Neural progenitor cell (in vitro differentiated cells): Measurements from ENCODE around the gene MAGEB10.

Experiments
- CTCF ChIP-seq: fragments of 200-600 bp; sonication (generic); IDR thresholded peaks from 2 replicates; pipeline ENCODE4 v1.5.1; 2017; ENCODE audit warnings: antibody characterized with exemption, mild to moderate bottlenecking
- EZH2 ChIP-seq: fragments of 200-600 bp; sonication (generic); IDR thresholded peaks from 2 replicates; pipeline ENCODE4 v1.6.1; 2017; ENCODE audit warnings: antibody characterized with exemption, mild to moderate bottlenecking, moderate library complexity
- EZH2phosphoT487 ChIP-seq: fragments of 200-600 bp; sonication (generic); IDR thresholded peaks from 2 replicates; pipeline ENCODE4 v1.6.1; 2017; ENCODE audit warnings: antibody characterized with exemption

DNA sequence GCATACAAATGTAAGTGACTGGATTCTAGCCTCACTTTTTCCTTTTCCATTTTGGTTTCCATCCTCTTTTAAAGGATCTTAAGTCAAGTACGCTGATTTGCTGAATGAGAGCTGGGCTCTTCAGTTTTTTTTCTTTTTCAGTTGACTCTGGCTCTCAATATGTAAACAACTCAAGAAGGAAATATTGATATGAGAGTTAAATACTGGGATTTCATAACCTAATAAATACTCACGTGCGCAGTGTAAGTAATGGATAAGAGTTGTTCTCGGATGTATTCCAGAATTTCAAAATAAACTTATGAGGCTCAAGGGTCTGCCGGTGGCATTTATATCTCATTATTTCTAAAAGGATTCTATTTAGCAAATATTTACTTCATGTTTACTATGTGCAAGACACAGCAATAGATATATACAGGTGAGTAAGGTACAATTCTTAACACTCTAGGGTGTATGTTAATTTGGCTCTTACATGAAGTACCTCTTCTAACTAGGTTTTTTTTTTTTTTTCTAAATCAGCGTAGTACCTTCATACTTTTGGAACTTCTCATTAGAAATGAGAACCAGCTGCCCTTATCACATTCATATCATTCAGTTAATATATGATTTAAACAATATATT is 11.0 kb upstream of the MAGEB10 start:
- no peak for TF ChIP-seq CTCF
- no peak for TF ChIP-seq EZH2phosphoT487
- no peak for TF ChIP-seq EZH2
